Adrenal gland (tissue), 5 donors: Measurements from ENCODE around the gene PXDN.

ENCODE experiments used
- CTCF ChIP-seq, 6 experiments: fragments of 450-650 bp in 4 of 6; fragments of 200-600 bp in 2 of 6; sonication (generic) in 1 of 6; IDR thresholded peaks; 1 replicate in 5 of 6; 2 replicates in 1 of 6; pipeline versions ENCODE4 v1.5.1 to v1.8.0; 2016 to 2021; ENCODE audit warnings: antibody characterized with exemption in 6 of 6, mild to moderate bottlenecking in 2 of 6, moderate library complexity in 1 of 6
- POLR2A ChIP-seq, 2 donors: fragments of 450-650 bp; IDR thresholded peaks; one replicate each; pipeline ENCODE4 v1.6.1; 2017; ENCODE audit warnings: antibody characterized with exemption in 2 of 2, mild to moderate bottlenecking in 2 of 2, moderate library complexity in 1 of 2
- donor health status: DM: no; HTN: no; CAD: no.

GRCh38 chr2:1731963-1732768, 12.1 kb downstream of the PXDN start:
- TF ChIP-seq POLR2A (IDR thresholded peaks at IDR 0.05) (no peak), CTCF (IDR thresholded peaks at IDR 0.05) (no peak)
